Activated CD8-positive, alpha-beta T cell treated with anti-CD3 and anti-CD28 coated beads, Interleukin-2, amount 10 ng/mL, durations not matched to agents 7 days and 5 days (primary cell): ENCODE measurements around the gene SKA3. TPM values are rescaled to one million over a fixed set of nuclear protein-coding genes. Genes with fewer than 3 reads are reported as not detected.
"Not testable (repeated sequence)": the region's sequence is repeated elsewhere in the genome, so short reads cannot be mapped to it uniquely, and the experiment has no call there.

Experiments
- ATAC-seq: fragments of 150-1000 bp; cut with Tn5 transposase; one replicate; pipeline ENCODE4 v1.10.0; 2021; ENCODE audit warnings: moderate library complexity
- CTCF ChIA-PET: fragments of 350-600 bp; sonication (Branson Sonifier 250); formaldehyde crosslinking; loops from one replicate; lab custom pipeline; 2021; ENCODE audit warnings: antibody characterized with exemption; lab: Charles Lee
- POLR2A ChIA-PET: fragments of 350-600 bp; sonication (Branson Sonifier 250); formaldehyde crosslinking; loops from one replicate; lab custom pipeline; 2021; ENCODE audit warnings: antibody characterized with exemption; lab: Charles Lee
- DNase-seq: peaks from one replicate; pipeline ENCODE4 v3.0.0-alpha.2; 2020
- H3K27ac Mint-ChIP-seq: one replicate; pipeline ENCODE4 v1.8.0; 2021; ENCODE audit warnings: mild to moderate bottlenecking, mixed read lengths
- H3K27me3 Mint-ChIP-seq: one replicate; pipeline ENCODE4 v1.8.0; 2021; ENCODE audit warnings: low read depth, mixed read lengths
- H3K36me3 Mint-ChIP-seq: one replicate; pipeline ENCODE4 v1.8.0; 2021; ENCODE audit warnings: low read depth, mixed read lengths
- H3K4me1 Mint-ChIP-seq: one replicate; pipeline ENCODE4 v1.8.0; 2021; ENCODE audit warnings: low read depth, mixed read lengths
- H3K4me3 Mint-ChIP-seq: one replicate; pipeline ENCODE4 v1.8.0; 2021; ENCODE audit warnings: mild to moderate bottlenecking, mixed read lengths
- H3K9me3 Mint-ChIP-seq: one replicate; pipeline ENCODE4 v1.8.0; 2022; ENCODE audit warnings: mixed read lengths; ENCODE audit not compliant: insufficient read depth
- total RNA-seq, 2 experiments: library from RNA; stranded (reverse); gene quantifications; one replicate each; pipeline ENCODE4 v1.2.3, GENCODE V29; 2021

Gene SKA3
- total RNA-seq, 2 experiments from 2014 or later: 51.0 to 52.5 TPM

GRCh38 chr13:21202767-21203531, 26.6 kb upstream of the SKA3 start:
- H3K27me3 Mint-ChIP-seq: peaks cover 6% of the 10 kb centered on the region
- ChIA-PET POLR2A (no interaction called here), CTCF (no interaction called here)
- H3K27ac Mint-ChIP-seq: no peak overlapping the region
- peaks cover 7% of the 10 kb centered on the region for H3K9me3 Mint-ChIP-seq
- DNase-seq (no peak), ATAC-seq (no peak)
- H3K4me3 Mint-ChIP-seq: no peak overlapping the region
- no peaks in the 10 kb centered on the region for H3K36me3 Mint-ChIP-seq
- H3K4me1 Mint-ChIP-seq: no peaks in the 10 kb centered on the region

- H3K9me3 Mint-ChIP-seq, ATAC-seq, H3K27ac Mint-ChIP-seq, CTCF ChIA-PET, POLR2A ChIA-PET, DNase-seq, H3K4me3 Mint-ChIP-seq, H3K36me3 Mint-ChIP-seq, H3K27me3 Mint-ChIP-seq, H3K4me1 Mint-ChIP-seq: not testable (repeated sequence)
These were observed 25.3 kb upstream of the SKA3 start for GRCh38 chr13:21201456-21202190.

GRCh38 chr13:21198391-21198790, 22.0 kb upstream of the SKA3 start:
- H3K4me3 Mint-ChIP-seq, H3K9me3 Mint-ChIP-seq, ATAC-seq, H3K36me3 Mint-ChIP-seq, DNase-seq, CTCF ChIA-PET, H3K4me1 Mint-ChIP-seq, H3K27ac Mint-ChIP-seq: not testable (repeated sequence)
- H3K27me3 Mint-ChIP-seq: peaks cover 14% of the 10 kb centered on the region
- POLR2A ChIA-PET: interaction anchor here (0.6 kb wide), 1 partner anchor 56 kb away, joined by 3 read pairs; no protein-coding TSS in a partner anchor

GRCh38 chr13:21197606-21198225, 21.4 kb upstream of the SKA3 start:
- CTCF ChIA-PET: not testable (repeated sequence)

DNA sequence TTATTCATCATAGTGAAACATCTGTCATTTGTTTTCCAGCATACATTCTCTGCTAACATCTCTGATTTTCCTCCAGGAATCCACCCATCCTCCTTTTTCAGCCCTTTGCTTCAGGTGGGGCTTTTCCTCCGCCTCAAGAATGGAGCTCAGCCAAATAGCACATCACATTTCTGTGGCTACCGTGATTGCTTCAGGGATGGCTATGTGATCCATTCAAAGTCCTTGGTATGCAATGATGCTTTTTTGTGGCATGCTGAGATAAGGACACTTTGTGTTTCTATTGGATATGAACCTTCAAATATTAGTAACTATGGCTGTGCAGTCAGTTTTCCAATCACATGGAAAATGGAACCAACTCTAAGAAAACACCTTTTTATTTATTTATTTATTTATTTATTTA, 18.4 kb upstream of the SKA3 start:
- DNase-seq, H3K4me1 Mint-ChIP-seq, POLR2A ChIA-PET, H3K9me3 Mint-ChIP-seq, CTCF ChIA-PET, H3K27ac Mint-ChIP-seq, H3K4me3 Mint-ChIP-seq, H3K36me3 Mint-ChIP-seq, ATAC-seq: not testable (repeated sequence)
- H3K27me3 Mint-ChIP-seq: peaks cover 13% of the 10 kb centered on the region

More at GRCh38 chr13:21197606-21198225, 21.4 kb upstream of the SKA3 start:
- H3K4me1 Mint-ChIP-seq, ATAC-seq, H3K27ac Mint-ChIP-seq, H3K36me3 Mint-ChIP-seq, H3K9me3 Mint-ChIP-seq, POLR2A ChIA-PET, DNase-seq, H3K4me3 Mint-ChIP-seq: not testable (repeated sequence)
- peaks cover 14% of the 10 kb centered on the region for H3K27me3 Mint-ChIP-seq

DNA sequence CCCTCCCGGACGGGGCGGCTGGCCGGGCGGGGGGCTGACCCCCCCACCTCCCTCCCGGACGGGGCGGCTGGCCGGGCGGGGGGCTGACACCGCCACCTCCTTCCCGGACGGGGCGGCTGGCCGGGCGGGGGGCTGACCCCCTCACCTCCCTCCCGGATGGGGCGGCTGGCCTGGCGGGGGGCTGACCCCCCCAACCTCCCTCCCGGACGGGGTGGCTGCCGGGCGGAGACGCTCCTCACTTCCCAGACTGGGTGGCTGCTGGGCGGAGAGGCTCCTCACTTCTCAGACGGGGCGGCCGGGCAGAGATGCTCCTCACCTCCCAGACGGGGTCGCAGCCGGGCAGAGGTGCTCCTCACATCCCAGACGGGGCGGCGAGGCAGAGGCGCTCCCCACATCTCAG, 10.1 kb upstream of the SKA3 start:
- POLR2A ChIA-PET, H3K27me3 Mint-ChIP-seq: not testable (repeated sequence)

GRCh38 chr13:21181671-21182070, 5.3 kb upstream of the SKA3 start:
- ChIA-PET POLR2A (no interaction called here), CTCF (no interaction called here)
- H3K4me1 Mint-ChIP-seq: peaks cover 10% of the 10 kb centered on the region
- no peak overlapping the region for H3K4me3 Mint-ChIP-seq
- H3K27me3 Mint-ChIP-seq: no peaks in the 10 kb centered on the region
- DNase-seq (no peak), ATAC-seq (no peak)
- H3K27ac Mint-ChIP-seq: no peak overlapping the region
- H3K36me3 Mint-ChIP-seq: peaks cover 9% of the 10 kb centered on the region
- H3K9me3 Mint-ChIP-seq: no peaks in the 10 kb centered on the region

More for the DNA sequence above, 10.1 kb upstream of the SKA3 start:
- H3K4me3 Mint-ChIP-seq, H3K9me3 Mint-ChIP-seq, H3K4me1 Mint-ChIP-seq, H3K27ac Mint-ChIP-seq, DNase-seq, ATAC-seq, H3K36me3 Mint-ChIP-seq, CTCF ChIA-PET: not testable (repeated sequence)

- CTCF ChIA-PET: interaction anchor here (0.9 to 3.1 kb wide), 9 partner anchors 24 to 303 kb away, joined by 4 to 13 read pairs (median 8); no protein-coding TSS in a partner anchor
- H3K27me3 Mint-ChIP-seq: no peaks in the 10 kb centered on the region
- H3K36me3 Mint-ChIP-seq: peaks cover 24% of the 10 kb centered on the region
- no peaks in the 10 kb centered on the region for H3K9me3 Mint-ChIP-seq
- H3K27ac Mint-ChIP-seq: peak overlapping the region; percentile 97
- ATAC-seq (peak; percentile 28), DNase-seq (no peak)
- H3K4me1 Mint-ChIP-seq: peaks cover 31% of the 10 kb centered on the region
- POLR2A ChIA-PET: interaction anchor here (0.6 to 2.6 kb wide), 27 partner anchors 8 to 765 kb away, joined by 3 to 40 read pairs (median 4); partner anchors contain the start of genes EEF1AKMT1, MICU2, XPO4 and ZDHHC20
- peak overlapping the region; percentile 98 for H3K4me3 Mint-ChIP-seq
These were observed 581 bp upstream of the SKA3 start for GRCh38 chr13:21176982-21177284.

DNA sequence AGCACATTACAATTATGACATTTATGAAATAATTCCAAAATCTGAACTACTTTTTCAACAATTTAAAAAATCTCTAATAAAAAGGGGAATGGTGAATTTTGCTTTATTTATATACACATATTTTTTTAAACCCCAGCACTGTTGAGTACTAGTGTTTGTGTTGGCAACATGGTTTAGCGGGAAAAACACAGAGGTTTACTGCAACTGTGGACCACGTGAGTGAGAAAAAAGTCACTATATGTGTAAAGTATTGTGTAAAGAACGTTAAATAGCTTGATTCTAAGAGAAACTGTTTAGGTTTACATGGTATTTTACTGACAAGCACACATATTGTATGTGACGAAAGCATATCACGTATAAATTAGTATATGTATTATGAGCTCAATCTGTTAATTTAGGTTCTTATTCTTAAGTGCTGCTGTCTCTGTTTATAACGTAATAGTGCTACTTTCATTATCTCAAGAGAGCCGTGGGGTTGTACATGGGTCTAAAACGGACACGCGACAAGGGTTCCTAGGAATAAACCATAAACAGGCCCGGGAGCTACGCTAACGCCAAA, 617 bp downstream of the SKA3 start:
- ChIA-PET CTCF (interaction anchor here (1.1 to 3.1 kb wide), 7 partner anchors 10 to 233 kb away, joined by 3 to 13 read pairs (median 7); no protein-coding TSS in a partner anchor), POLR2A (interaction anchor here (0.6 to 2.6 kb wide), 21 partner anchors 7 to 471 kb away, joined by 3 to 40 read pairs (median 5); partner anchors contain the start of genes EEF1AKMT1, MICU2 and XPO4)
- peaks cover 31% of the 10 kb centered on the region for H3K4me1 Mint-ChIP-seq
- H3K36me3 Mint-ChIP-seq: peaks cover 35% of the 10 kb centered on the region
- peak overlapping the region; percentile 97 for H3K27ac Mint-ChIP-seq
- ATAC-seq: no peak
- no peak for DNase-seq
- H3K27me3 Mint-ChIP-seq: no peaks in the 10 kb centered on the region
- H3K4me3 Mint-ChIP-seq: peak overlapping the region; percentile 98
- H3K9me3 Mint-ChIP-seq: no peaks in the 10 kb centered on the region

GRCh38 chr13:21173767-21174166, 2.6 kb downstream of the SKA3 start:
- H3K27me3 Mint-ChIP-seq, POLR2A ChIA-PET, H3K4me3 Mint-ChIP-seq, ATAC-seq, CTCF ChIA-PET, DNase-seq, H3K9me3 Mint-ChIP-seq, H3K27ac Mint-ChIP-seq: not testable (repeated sequence)
- peaks cover 39% of the 10 kb centered on the region for H3K36me3 Mint-ChIP-seq
- H3K4me1 Mint-ChIP-seq: peaks cover 31% of the 10 kb centered on the region

GRCh38 chr13:21171420-21171819, 4.9 kb downstream of the SKA3 start:
- Mint-ChIP-seq H3K27ac (no peak overlapping the region), H3K4me1 (peaks cover 21% of the 10 kb centered on the region), H3K9me3 (no peaks in the 10 kb centered on the region), H3K4me3 (no peak overlapping the region), H3K27me3 (no peaks in the 10 kb centered on the region), H3K36me3 (peaks cover 42% of the 10 kb centered on the region)
- ChIA-PET CTCF (no interaction called here), POLR2A (no interaction called here)
- DNase-seq (no peak), ATAC-seq (no peak)
